HepG2 (cell line): ENCODE measurements around the gene HDAC4.

Experiments
- BRD4 ChIP-seq: sonication (generic); formaldehyde crosslinking; IDR thresholded peaks from 2 replicates; pipeline ENCODE4 v1.4.0; 2020; ENCODE audit warnings: missing genetic modification reagents
- FOXK1 ChIP-seq: sonication (generic); formaldehyde crosslinking; IDR thresholded peaks from 2 replicates; pipeline ENCODE4 v1.4.0; 2020; ENCODE audit warnings: low read depth, missing genetic modification reagents, borderline replicate concordance
- GMEB1 ChIP-seq: sonication (generic); formaldehyde crosslinking; IDR thresholded peaks from 2 replicates; pipeline ENCODE4 v1.5.1; 2020; ENCODE audit warnings: missing genetic modification reagents, mild to moderate bottlenecking, borderline replicate concordance
- POLR2A ChIP-seq, 2 experiments: IDR thresholded peaks; 2 replicates each; pipeline ENCODE4 v1.6.1; 2011; ENCODE audit warnings: low read depth in 2 of 2, low read length in 2 of 2, mild to moderate bottlenecking in 1 of 2, moderate library complexity in 1 of 2; ENCODE audit not compliant: insufficient read depth in 1 of 2
- ZNF3 ChIP-seq: IDR thresholded peaks from 2 replicates; pipeline ENCODE4 v1.7.0; 2017; ENCODE audit warnings: inconsistent platforms

DNA sequence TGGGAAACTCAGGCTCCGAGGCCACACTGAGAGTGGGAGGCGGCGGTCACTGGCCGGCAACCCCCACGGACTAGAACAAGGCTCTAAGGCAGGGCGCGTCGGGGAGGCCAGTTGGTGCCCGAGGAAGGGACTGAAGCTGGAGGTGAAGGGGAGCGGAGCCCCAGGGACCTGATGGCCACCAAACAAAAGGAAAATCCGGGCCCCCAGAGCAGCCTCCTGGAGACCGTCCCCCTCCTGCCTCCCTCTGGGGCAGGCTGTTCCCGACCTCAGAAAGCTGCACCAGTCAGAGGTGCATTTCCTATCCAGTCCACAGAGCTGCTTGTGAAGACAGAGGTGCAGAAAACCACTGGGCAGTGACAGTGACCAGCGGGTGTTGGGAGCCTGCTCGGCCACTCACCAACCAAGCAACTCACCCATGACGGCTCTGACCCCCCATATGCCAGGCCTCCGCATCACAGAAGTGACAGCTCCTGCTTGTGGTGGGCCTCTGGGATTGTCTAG lies 380.2 kb downstream of the HDAC4 start:
- no peak for TF ChIP-seq FOXK1 (CRISPR knock-in tag)
- TF ChIP-seq POLR2A (IDR thresholded peaks at IDR 0.05; ENCODE audit: insufficient read depth in 1 of 2, low read depth in 2 of 2, low read length in 2 of 2): no peak
- no peak for TF ChIP-seq GMEB1 (CRISPR knock-in tag)
- TF ChIP-seq BRD4 (CRISPR knock-in tag): no peak
- no peak for TF ChIP-seq ZNF3 (CRISPR knock-in tag)
